Femur (tissue), 1 donor: ENCODE data around the gene MYO15A.

Source experiments
- DNase-seq: peaks from one replicate; pipeline ENCODE4 v3.0.0-alpha.2; 2017

Gene MYO15A

GRCh38 chr17:18106211-18106610 lies 2.3 kb upstream of the MYO15A start:
- DNase-seq: no peak

GRCh38 chr17:18107061-18107790 lies 1.3 kb upstream of the MYO15A start:
- no peak for DNase-seq

- no peak for DNase-seq
These were observed 585 bp upstream of the MYO15A start for GRCh38 chr17:18107971-18108370.

- no peak for DNase-seq
These were observed 1.5 kb downstream of the MYO15A start for GRCh38 chr17:18109935-18110485.

GRCh38 chr17:18110636-18111145 lies 2.1 kb downstream of the MYO15A start:
- no peak for DNase-seq

GRCh38 chr17:18111330-18111971 lies 2.9 kb downstream of the MYO15A start:
- no peak for DNase-seq

- no peak for DNase-seq
These were observed 7.0 kb downstream of the MYO15A start for GRCh38 chr17:18115517-18115916.

GRCh38 chr17:18116078-18116477 lies 7.5 kb downstream of the MYO15A start:
- DNase-seq: no peak

GRCh38 chr17:18117533-18117932 lies 9.0 kb downstream of the MYO15A start:
- no peak for DNase-seq

GRCh38 chr17:18117982-18118975 lies 9.7 kb downstream of the MYO15A start:
- DNase-seq: no peak

GRCh38 chr17:18119166-18119745 lies 10.7 kb downstream of the MYO15A start:
- DNase-seq: no peak

- no peak for DNase-seq
These were observed 11.4 kb downstream of the MYO15A start for GRCh38 chr17:18119938-18120337.

GRCh38 chr17:18120461-18121017 lies 12.0 kb downstream of the MYO15A start:
- DNase-seq: no peak

GRCh38 chr17:18121144-18121910 lies 12.8 kb downstream of the MYO15A start:
- DNase-seq: no peak

GRCh38 chr17:18122990-18123753 lies 14.6 kb downstream of the MYO15A start:
- DNase-seq: no peak

GRCh38 chr17:18124345-18125126 lies 16.0 kb downstream of the MYO15A start:
- no peak for DNase-seq

GRCh38 chr17:18129041-18129502 lies 20.5 kb downstream of the MYO15A start:
- no peak for DNase-seq

GRCh38 chr17:18132711-18133110 lies 24.2 kb downstream of the MYO15A start:
- no peak for DNase-seq

- DNase-seq: no peak
These were observed 27.8 kb downstream of the MYO15A start for GRCh38 chr17:18136357-18136756.
